ENCODE results near the gene ARHGDIG. TPM values are rescaled to one million over a fixed set of nuclear protein-coding genes. Genes with fewer than 3 reads are reported as not detected.

ARHGDIG gene
- total and polyA plus RNA-seq, 4 donors = 0.08 TPM; not detected in 3

DNA sequence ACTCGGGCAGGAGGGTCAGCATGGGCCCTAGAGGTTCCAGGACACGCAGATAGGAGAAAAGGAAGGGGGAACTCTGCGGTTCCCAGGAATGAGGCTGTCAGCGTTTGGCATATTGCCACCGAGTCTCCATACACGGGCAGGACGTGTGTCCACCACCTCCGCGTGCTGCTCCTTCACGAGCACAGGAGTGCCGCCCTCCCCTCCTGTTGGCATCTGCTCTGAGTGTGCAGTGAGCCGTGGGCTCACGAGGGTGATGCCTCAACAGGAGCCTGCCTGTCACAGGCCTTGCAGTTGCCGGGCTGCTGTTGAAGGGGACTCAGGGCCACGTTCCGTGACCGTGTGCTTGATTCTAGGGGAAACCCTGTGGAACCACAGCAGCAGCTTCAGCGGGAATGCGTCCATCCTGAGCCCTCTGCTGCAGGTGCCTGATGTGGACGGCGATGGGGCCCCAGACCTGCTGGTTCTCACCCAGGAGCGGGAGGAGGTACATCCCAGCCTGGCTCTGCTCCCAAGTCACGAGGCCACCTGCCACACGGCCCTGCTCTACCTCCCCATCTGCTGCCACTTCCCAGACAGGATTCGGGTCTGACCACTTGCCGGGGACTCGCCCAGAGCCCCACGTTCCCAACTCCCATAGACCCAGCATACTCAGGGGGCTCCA, 19.2 kb upstream of the ARHGDIG start (continued):
- TF ChIP-seq, protein P1, sequence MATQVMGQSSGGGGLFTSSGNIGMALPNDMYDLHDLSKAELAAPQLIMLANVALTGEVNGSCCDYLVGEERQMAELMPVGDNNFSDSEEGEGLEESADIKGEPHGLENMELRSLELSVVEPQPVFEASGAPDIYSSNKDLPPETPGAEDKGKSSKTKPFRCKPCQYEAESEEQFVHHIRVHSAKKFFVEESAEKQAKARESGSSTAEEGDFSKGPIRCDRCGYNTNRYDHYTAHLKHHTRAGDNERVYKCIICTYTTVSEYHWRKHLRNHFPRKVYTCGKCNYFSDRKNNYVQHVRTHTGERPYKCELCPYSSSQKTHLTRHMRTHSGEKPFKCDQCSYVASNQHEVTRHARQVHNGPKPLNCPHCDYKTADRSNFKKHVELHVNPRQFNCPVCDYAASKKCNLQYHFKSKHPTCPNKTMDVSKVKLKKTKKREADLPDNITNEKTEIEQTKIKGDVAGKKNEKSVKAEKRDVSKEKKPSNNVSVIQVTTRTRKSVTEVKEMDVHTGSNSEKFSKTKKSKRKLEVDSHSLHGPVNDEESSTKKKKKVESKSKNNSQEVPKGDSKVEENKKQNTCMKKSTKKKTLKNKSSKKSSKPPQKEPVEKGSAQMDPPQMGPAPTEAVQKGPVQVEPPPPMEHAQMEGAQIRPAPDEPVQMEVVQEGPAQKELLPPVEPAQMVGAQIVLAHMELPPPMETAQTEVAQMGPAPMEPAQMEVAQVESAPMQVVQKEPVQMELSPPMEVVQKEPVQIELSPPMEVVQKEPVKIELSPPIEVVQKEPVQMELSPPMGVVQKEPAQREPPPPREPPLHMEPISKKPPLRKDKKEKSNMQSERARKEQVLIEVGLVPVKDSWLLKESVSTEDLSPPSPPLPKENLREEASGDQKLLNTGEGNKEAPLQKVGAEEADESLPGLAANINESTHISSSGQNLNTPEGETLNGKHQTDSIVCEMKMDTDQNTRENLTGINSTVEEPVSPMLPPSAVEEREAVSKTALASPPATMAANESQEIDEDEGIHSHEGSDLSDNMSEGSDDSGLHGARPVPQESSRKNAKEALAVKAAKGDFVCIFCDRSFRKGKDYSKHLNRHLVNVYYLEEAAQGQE (IDR thresholded peaks at IDR 0.05) = no peak
- TF ChIP-seq RAD21 (IDR thresholded peaks at IDR 0.05) (no peak), JUND (IDR thresholded peaks at IDR 0.05) (no peak), EGR1 (IDR thresholded peaks at IDR 0.05; ENCODE audit: low read depth in 2 of 2) (no peak)
- TF ChIP-seq, protein P2, sequence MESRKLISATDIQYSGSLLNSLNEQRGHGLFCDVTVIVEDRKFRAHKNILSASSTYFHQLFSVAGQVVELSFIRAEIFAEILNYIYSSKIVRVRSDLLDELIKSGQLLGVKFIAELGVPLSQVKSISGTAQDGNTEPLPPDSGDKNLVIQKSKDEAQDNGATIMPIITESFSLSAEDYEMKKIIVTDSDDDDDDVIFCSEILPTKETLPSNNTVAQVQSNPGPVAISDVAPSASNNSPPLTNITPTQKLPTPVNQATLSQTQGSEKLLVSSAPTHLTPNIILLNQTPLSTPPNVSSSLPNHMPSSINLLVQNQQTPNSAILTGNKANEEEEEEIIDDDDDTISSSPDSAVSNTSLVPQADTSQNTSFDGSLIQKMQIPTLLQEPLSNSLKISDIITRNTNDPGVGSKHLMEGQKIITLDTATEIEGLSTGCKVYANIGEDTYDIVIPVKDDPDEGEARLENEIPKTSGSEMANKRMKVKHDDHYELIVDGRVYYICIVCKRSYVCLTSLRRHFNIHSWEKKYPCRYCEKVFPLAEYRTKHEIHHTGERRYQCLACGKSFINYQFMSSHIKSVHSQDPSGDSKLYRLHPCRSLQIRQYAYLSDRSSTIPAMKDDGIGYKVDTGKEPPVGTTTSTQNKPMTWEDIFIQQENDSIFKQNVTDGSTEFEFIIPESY (IDR thresholded peaks at IDR 0.05) = no peak

GRCh38 chr16:262121-262745, 18.2 kb upstream of the ARHGDIG start:
- Histone ChIP-seq H3K27ac (ENCODE audit: low read depth in 1 of 2, low read length in 2 of 2) (no peak overlapping the region), H3K9ac (ENCODE audit: low read depth in 1 of 2, low read length in 2 of 2) (no peak overlapping the region), H3K4me1 (ENCODE audit: control insufficient read depth in 4 of 4, insufficient read depth in 4 of 4, low read length in 3 of 4) (no peaks in the 10 kb centered on the region), H3K9me3 (ENCODE audit: control insufficient read depth in 4 of 4, low read length in 3 of 4) (no peaks in the 10 kb centered on the region), H3K27me3 (ENCODE audit: control insufficient read depth in 4 of 4, insufficient read depth in 4 of 4, low read length in 3 of 4) (no peaks in the 10 kb centered on the region), H3K4me3 (ENCODE audit: low read depth in 1 of 3, low read length in 3 of 3) (no peak overlapping the region), H3K36me3 (ENCODE audit: control insufficient read depth in 4 of 4, insufficient read depth in 3 of 4, low read depth in 1 of 4, low read length in 3 of 4) (peaks cover 6 to 53% (median 14%) of the 10 kb centered on the region in 4 donors)
- 96% methylated on average over 29 of the region's 29 CpGs for WGBS
- DNase-seq (ENCODE audit: low spot score) = no peak
- no peak for TF ChIP-seq RXRA (IDR thresholded peaks at IDR 0.05)
- TF ChIP-seq FOXA2 (IDR thresholded peaks at IDR 0.05) = no peak
- no peak for TF ChIP-seq HNF4G (IDR thresholded peaks at IDR 0.05)
- TF ChIP-seq NR2F2 (IDR thresholded peaks at IDR 0.05) = no peak
- no peak for TF ChIP-seq TAF1 (conservative IDR thresholded peaks at IDR 0.05)
- no peak for TF ChIP-seq SP1 (IDR thresholded peaks at IDR 0.05)
- no peak for TF ChIP-seq GABPA (IDR thresholded peaks at IDR 0.05 in 1 of 2, conservative IDR thresholded peaks at IDR 0.05 in 1 of 2)
- no peak for TF ChIP-seq CTCF (IDR thresholded peaks at IDR 0.05; ENCODE audit: low read depth, low read length, missing input control)
- no peak for TF ChIP-seq ATF3 (IDR thresholded peaks at IDR 0.05)
- TF ChIP-seq, protein P2 (IDR thresholded peaks at IDR 0.05) = no peak
- TF ChIP-seq, protein P1 (IDR thresholded peaks at IDR 0.05) = no peak
- TF ChIP-seq EGR1 (IDR thresholded peaks at IDR 0.05; ENCODE audit: low read depth in 2 of 2) = no peak
- no peak for TF ChIP-seq RAD21 (IDR thresholded peaks at IDR 0.05)
- TF ChIP-seq YY1 (IDR thresholded peaks at IDR 0.05) = no peak
- no peak for TF ChIP-seq FOXA1 (IDR thresholded peaks at IDR 0.05)
- no peak for TF ChIP-seq JUND (IDR thresholded peaks at IDR 0.05)
- no peak for TF ChIP-seq MAX (IDR thresholded peaks at IDR 0.05)
- no peak for TF ChIP-seq HNF4A (conservative IDR thresholded peaks at IDR 0.05)

Measured in liver (tissue), 9 donors.